HG03520 (cell line): ENCODE results near the gene ITK.

ENCODE experiments used
- ATAC-seq: cut with Tn5 transposase; IDR thresholded peaks from one replicate; pipeline ENCODE4 v1.9.1; 2021; ENCODE audit warnings: mild to moderate bottlenecking, moderate library complexity; ENCODE audit not compliant: unreplicated experiment

The ITK gene

GRCh38 chr5:157303667-157304327 lies 123.2 kb downstream of the ITK start:
- ATAC-seq, result no peak
